HTR-8/SVneo (cell line): ENCODE data around the gene ENDOD1.
"Not testable (repeated sequence)": the region's sequence is repeated elsewhere in the genome, so short reads cannot be mapped to it uniquely, and the experiment has no call there.

ENCODE experiments used
- DNase-seq: peaks from one replicate; pipeline ENCODE4 v3.0.0; 2011; ENCODE audit warnings: low spot score, mixed read lengths; ENCODE audit not compliant: insufficient read length
- FAIRE-seq: peaks from 2 replicates; lab custom pipeline; 2011; peaks lifted over from hg19 to GRCh38; lab: Jason Lieb, UNC

ENDOD1 gene

GRCh38 chr11:95100856-95101507 lies 11.3 kb downstream of the ENDOD1 start:
- FAIRE-seq (no peak), DNase-seq (no peak)

- FAIRE-seq = no peak
- no peak for DNase-seq
Observed at GRCh38 chr11:95101935-95102334, 12.3 kb downstream of the ENDOD1 start.

- FAIRE-seq (no peak), DNase-seq (no peak)
Observed at GRCh38 chr11:95102733-95103132, 13.1 kb downstream of the ENDOD1 start.

DNA sequence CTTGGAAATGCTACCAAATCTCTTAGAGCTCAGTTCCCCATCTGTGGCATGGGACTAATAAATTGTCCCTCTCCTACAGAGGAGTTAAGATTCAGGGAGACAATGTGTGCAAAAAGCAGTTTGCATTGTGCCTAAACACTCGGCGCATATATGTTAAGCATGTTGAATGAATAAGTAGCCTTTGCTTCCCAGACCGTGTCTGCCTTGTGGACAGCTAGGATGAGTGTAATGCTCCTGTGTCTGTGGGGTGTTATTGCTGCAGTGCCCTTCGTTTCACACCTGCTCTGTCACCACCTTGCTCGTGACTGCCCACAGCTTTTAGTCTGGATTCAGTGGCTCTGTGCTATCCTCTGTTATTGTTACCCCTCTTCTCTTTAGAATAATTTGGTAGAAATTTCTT lies 14.1 kb downstream of the ENDOD1 start:
- no peak for FAIRE-seq

GRCh38 chr11:95104121-95104830 lies 14.6 kb downstream of the ENDOD1 start:
- no peak for FAIRE-seq
- DNase-seq = no peak

More for the DNA sequence above, 14.1 kb downstream of the ENDOD1 start:
- no peak for DNase-seq

DNA sequence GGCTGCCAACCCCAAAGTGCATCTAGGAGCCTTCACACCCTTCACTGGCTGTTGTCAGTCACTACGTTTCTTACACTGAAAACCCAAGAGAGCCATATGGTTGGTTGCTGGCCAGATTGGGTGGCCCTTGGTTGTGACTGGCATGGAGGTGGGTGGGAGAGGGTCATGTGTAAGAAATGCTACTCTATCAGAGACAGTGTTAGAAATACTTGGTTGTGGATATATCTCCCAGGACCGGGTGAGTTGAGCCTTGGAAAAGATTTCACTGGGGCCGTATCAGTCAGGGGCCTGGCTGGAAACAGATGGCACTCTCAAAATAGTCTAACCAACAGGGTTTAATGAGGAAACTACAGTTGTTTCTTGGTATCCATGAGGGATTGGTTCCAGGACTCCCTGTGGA lies 15.2 kb downstream of the ENDOD1 start:
- FAIRE-seq = no peak

GRCh38 chr11:95108159-95108611 lies 18.5 kb downstream of the ENDOD1 start:
- FAIRE-seq = no peak

More for the DNA sequence above, 15.2 kb downstream of the ENDOD1 start:
- DNase-seq = no peak

GRCh38 chr11:95108671-95109551 lies 19.3 kb downstream of the ENDOD1 start:
- FAIRE-seq = no peak
- no peak for DNase-seq

More at GRCh38 chr11:95108159-95108611, 18.5 kb downstream of the ENDOD1 start:
- no peak for DNase-seq

DNA sequence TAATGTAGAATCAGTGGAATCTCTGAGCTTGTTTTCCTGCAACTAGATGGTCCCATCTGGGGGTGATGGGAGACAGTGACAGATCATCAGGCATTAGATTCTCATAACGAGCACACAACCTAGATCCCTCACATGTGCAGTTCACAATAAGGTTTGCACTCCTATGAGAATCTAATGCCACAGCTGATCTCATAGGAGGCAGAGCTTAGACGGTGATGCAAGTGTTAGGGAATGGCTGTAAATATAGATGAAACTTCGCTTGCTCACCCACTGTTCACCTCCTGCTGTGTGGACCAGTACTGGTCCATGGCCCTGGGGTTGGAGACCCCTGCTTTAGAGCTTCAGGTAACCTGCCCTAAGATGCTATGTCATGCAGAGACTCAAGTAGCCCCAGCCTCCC lies 21.8 kb downstream of the ENDOD1 start:
- FAIRE-seq, DNase-seq: not testable (repeated sequence)

DNA sequence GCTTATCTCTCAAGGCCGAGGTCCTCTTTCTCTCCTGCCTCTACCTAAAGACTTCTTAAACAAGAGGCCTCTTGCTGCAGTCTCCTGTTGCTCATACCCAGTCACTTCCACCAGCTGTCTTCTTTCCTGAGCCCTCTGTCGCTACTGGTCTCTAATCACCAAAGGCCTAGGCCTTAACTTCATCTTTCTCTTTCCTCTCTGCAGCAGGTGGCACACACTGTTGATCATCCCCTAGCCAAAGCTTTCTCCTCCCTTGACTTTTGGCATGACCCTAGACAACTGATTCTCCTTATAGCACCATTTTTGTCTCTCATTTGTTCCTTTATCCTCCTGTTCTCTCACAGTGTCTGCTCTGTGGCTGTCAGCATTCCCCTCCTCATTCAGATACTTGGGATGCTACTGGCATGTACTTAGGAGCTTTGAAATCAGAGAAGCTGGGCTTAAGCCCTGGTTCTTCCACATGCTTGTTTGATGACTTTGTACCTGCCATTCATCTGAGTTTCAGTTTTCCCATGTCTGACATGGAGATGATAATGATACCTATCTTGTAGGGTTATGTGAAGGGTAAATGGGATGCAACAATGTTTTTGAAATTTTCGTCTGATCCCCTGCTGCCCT lies 22.4 kb downstream of the ENDOD1 start:
- DNase-seq = no peak
- no peak for FAIRE-seq

DNA sequence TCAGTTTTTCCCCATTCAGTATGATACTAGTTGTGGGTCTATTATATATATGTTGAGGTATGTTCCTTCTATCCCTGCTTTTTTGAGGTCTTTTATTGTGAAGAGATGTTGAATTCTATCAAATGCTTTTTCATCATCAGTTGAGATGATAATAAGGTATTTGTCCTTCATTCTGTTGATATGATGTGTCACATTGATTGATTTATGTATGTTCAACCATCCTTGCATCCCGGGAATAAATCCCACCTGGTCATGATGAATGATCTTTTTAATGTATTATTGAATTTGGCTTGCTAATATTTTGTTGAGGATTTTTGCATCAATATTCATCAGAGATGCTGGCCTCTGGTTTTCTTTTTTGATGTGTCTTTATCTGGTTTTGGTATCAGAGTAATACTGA lies 26.0 kb downstream of the ENDOD1 start:
- FAIRE-seq (no peak), DNase-seq (no peak)

GRCh38 chr11:95119361-95120060 lies 29.9 kb downstream of the ENDOD1 start:
- no peak for DNase-seq
- no peak for FAIRE-seq

DNA sequence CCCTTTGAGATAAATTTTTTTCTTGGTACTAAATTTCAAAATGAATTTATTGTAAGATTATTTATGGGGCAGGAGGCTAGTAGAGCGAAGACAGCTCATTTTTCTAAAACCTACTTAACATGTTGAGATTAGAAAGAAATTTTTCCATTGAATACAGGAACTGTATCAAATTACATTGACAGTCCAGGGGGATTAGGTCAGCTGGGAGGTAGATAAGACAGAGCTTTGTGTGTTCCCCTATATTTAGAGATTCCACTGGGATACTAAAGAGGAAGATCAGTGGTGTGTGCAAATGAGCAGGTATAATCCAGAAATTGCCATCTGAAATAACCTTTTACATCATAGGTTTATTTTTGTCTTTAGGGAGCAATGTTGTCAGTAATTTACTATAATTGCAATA lies 32.1 kb downstream of the ENDOD1 start:
- DNase-seq (no peak), FAIRE-seq (no peak)

- DNase-seq (no peak), FAIRE-seq (no peak)
Observed at GRCh38 chr11:95123556-95123955, 33.9 kb downstream of the ENDOD1 start.

GRCh38 chr11:95128602-95129001 lies 39.0 kb downstream of the ENDOD1 start:
- no peak for DNase-seq
- FAIRE-seq = no peak

DNA sequence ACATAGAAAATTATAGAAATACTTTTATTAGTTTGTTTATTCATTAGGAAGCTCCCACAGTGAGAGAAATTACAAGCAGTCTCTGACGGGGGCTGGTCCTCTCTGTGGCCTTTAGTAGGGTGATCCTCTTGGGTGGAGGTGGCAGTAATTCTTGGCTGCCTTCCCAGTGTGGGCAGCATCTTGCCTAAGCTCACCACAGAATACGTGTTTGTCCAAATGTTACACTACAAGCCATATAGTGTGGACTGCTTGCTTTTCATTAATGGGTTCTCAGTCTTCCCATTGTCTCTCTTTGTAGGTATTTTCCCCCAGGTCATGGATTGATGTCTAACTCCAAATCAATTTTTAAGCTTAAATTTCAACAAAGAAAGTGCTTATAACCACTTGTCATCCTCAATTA lies 43.3 kb downstream of the ENDOD1 start:
- no peak for DNase-seq

DNA sequence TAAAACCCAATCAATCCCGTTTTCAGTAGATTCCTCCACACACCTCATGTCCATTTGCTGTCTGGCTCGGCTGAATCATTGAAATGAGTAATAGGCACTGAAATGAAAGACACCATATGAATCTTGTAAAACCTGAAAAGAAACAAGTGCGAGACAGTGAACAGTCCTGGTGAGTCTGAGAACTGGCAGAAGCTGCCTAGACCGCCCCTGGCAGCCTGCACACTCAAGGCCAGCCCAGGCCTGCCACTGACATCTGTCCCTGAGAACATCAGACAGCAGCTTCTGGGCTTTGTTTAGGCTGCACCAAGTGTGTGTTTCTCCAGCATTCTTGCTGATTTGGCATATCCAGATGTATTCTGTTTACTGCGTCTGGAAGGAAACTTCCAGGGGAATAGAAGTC lies 44.8 kb downstream of the ENDOD1 start:
- FAIRE-seq = no peak
- DNase-seq = no peak

More for the DNA sequence above, 43.3 kb downstream of the ENDOD1 start:
- FAIRE-seq = no peak

DNA sequence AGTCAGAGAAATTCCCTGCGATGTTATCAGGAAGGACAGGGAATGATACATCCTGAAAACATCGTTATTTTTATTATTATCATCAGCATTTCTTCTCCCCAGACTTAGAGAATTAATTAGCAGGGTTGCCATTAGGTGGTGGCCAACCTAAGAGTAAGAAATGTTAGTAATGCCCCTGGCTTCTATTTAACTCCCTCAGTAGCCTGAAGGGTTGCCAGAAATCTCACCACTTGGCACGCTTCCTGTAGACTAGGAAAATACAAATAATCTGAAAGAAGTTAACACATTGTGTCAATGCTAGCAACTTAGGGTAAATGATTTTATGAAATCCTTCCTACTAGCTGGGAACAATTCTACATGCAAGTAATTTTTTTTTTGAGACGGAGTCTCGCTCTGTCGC lies 45.5 kb downstream of the ENDOD1 start:
- DNase-seq (no peak), FAIRE-seq (no peak)

GRCh38 chr11:95135880-95136279 lies 46.2 kb downstream of the ENDOD1 start:
- FAIRE-seq = no peak

DNA sequence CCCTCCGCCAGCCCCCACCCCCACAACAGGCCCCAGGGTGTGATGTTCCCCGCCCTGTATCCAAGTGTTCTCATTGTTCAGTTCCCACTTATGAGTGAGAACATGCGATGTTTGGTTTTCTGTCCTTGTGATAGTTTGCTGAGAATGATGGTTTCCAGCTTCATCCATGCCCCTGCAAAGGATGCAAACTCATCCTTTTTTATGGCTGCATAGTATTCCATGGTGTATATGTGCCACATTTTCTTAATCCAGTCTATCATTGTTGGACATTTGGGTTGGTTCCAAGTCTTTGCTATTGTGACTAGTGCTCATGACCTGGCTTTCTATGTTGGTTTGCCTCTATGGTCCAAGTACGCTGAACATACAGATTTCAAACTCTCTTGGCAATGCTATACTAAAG lies 47.1 kb downstream of the ENDOD1 start:
- DNase-seq, FAIRE-seq: not testable (repeated sequence)

More at GRCh38 chr11:95135880-95136279, 46.2 kb downstream of the ENDOD1 start:
- DNase-seq = no peak
